Measurements from ENCODE around the gene CDKN2B.
A peak's percentile ranks its signal among the peaks of the same experiment; 100 is the strongest.

CDKN2B gene

GRCh38 chr9:21993893-21994555, 15.1 kb downstream of the CDKN2B start, which contains the start of gene CDKN2A:
TSS of gene CDKN2A (minus strand) at chr9:21994392.
- TF ChIP-seq, protein P1, sequence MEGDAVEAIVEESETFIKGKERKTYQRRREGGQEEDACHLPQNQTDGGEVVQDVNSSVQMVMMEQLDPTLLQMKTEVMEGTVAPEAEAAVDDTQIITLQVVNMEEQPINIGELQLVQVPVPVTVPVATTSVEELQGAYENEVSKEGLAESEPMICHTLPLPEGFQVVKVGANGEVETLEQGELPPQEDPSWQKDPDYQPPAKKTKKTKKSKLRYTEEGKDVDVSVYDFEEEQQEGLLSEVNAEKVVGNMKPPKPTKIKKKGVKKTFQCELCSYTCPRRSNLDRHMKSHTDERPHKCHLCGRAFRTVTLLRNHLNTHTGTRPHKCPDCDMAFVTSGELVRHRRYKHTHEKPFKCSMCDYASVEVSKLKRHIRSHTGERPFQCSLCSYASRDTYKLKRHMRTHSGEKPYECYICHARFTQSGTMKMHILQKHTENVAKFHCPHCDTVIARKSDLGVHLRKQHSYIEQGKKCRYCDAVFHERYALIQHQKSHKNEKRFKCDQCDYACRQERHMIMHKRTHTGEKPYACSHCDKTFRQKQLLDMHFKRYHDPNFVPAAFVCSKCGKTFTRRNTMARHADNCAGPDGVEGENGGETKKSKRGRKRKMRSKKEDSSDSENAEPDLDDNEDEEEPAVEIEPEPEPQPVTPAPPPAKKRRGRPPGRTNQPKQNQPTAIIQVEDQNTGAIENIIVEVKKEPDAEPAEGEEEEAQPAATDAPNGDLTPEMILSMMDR (IDR thresholded peaks at IDR 0.05; ENCODE audit: borderline replicate concordance, control extremely low read depth, extremely low read depth, insufficient read depth, missing control alignments): peak; percentile 46
- peak; percentile 68 for DNase-seq (ENCODE audit: low spot score)
- in situ Hi-C loops (cut with MboI; ENCODE audit: low sequenced_read_pairs, unreplicated experiment): no loop called here

DNA sequence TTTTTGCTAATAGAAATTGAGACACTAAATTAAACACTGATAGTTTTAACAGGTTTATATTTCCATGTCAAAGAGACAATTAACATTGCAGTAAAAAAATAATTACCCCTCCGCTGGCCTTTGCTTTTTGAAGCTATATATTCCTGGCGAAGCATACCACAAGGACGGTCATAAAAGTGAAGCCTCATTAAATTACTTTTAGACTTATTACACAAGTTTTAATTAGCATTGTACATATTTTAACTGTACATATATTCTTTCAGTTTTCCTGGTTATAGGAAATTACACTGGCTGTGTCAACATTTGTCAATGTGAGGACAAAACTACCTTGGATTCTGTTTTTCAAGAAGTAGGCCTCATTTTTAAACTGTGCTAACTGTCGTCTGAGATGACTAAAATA, 16.1 kb downstream of the CDKN2B start:
- in situ Hi-C loops (cut with MboI; ENCODE audit: low sequenced_read_pairs, unreplicated experiment): no loop called here
- DNase-seq (ENCODE audit: low spot score): no peak

GRCh38 chr9:21991072-21991959, 17.8 kb downstream of the CDKN2B start:
- no peak for DNase-seq (ENCODE audit: low spot score)
- TF ChIP-seq, protein P1 (IDR thresholded peaks at IDR 0.05; ENCODE audit: borderline replicate concordance, control extremely low read depth, extremely low read depth, insufficient read depth, missing control alignments): no peak
- in situ Hi-C loops (cut with MboI; ENCODE audit: low sequenced_read_pairs, unreplicated experiment): no loop called here

More for the DNA sequence above, 16.1 kb downstream of the CDKN2B start:
- TF ChIP-seq, protein P1 (IDR thresholded peaks at IDR 0.05; ENCODE audit: borderline replicate concordance, control extremely low read depth, extremely low read depth, insufficient read depth, missing control alignments): no peak

GRCh38 chr9:21989440-21990189, 19.5 kb downstream of the CDKN2B start:
- TF ChIP-seq, protein P1 (IDR thresholded peaks at IDR 0.05; ENCODE audit: borderline replicate concordance, control extremely low read depth, extremely low read depth, insufficient read depth, missing control alignments): no peak
- no peak for DNase-seq (ENCODE audit: low spot score)
- in situ Hi-C loops (cut with MboI; ENCODE audit: low sequenced_read_pairs, unreplicated experiment): no loop called here

GRCh38 chr9:21988056-21988990, 20.8 kb downstream of the CDKN2B start:
- DNase-seq (ENCODE audit: low spot score): no peak
- in situ Hi-C loops (cut with MboI; ENCODE audit: low sequenced_read_pairs, unreplicated experiment): no loop called here
- TF ChIP-seq, protein P1 (IDR thresholded peaks at IDR 0.05; ENCODE audit: borderline replicate concordance, control extremely low read depth, extremely low read depth, insufficient read depth, missing control alignments): no peak

Measured in GM13976 (cell line).